Measurements from ENCODE around the gene CD63.

The CD63 gene

GRCh38 chr12:55745361-55746173, 16.8 kb upstream of the CD63 start:
- Histone ChIP-seq H2AFZ (ENCODE audit: low read depth, low read length, severe bottlenecking) (no peak overlapping the region), H3K4me2 (ENCODE audit: low read depth, low read length, poor library complexity, severe bottlenecking) (no peak overlapping the region), H3F3A (ENCODE audit: insufficient read depth) (peaks cover 6% of the 10 kb centered on the region; the same call in 1 of the 2 replicates), H3K9me3 (ENCODE audit: insufficient read depth, low read length) (no peaks in the 10 kb centered on the region), H3K4me3 (ENCODE audit: insufficient read depth, low read length, poor library complexity, severe bottlenecking) (no peak overlapping the region), H3K9me2 (replicated peaks; ENCODE audit: insufficient read depth, low read length) (no peaks in the 10 kb centered on the region), H3K9ac (ENCODE audit: low read length) (no peak overlapping the region), H4K20me1 (ENCODE audit: low read depth, low read length) (no peaks in the 10 kb centered on the region), H3K27me3 (ENCODE audit: low read length) (no peaks in the 10 kb centered on the region), H3K36me3 (ENCODE audit: low read length) (no peaks in the 10 kb centered on the region), H3K27ac (ENCODE audit: low read depth, low read length) (no peak overlapping the region), H3K79me2 (ENCODE audit: insufficient read depth, low read length) (no peaks in the 10 kb centered on the region)
- TF ChIP-seq, protein P1, sequence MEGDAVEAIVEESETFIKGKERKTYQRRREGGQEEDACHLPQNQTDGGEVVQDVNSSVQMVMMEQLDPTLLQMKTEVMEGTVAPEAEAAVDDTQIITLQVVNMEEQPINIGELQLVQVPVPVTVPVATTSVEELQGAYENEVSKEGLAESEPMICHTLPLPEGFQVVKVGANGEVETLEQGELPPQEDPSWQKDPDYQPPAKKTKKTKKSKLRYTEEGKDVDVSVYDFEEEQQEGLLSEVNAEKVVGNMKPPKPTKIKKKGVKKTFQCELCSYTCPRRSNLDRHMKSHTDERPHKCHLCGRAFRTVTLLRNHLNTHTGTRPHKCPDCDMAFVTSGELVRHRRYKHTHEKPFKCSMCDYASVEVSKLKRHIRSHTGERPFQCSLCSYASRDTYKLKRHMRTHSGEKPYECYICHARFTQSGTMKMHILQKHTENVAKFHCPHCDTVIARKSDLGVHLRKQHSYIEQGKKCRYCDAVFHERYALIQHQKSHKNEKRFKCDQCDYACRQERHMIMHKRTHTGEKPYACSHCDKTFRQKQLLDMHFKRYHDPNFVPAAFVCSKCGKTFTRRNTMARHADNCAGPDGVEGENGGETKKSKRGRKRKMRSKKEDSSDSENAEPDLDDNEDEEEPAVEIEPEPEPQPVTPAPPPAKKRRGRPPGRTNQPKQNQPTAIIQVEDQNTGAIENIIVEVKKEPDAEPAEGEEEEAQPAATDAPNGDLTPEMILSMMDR (IDR thresholded peaks at IDR 0.05; ENCODE audit: insufficient read depth, low read length, poor library complexity, severe bottlenecking): no peak
- no peak for TF ChIP-seq EZH2phosphoT487 (conservative IDR thresholded peaks at IDR 0.05; ENCODE audit: low read length)

GRCh38 chr12:55744340-55745030, 15.7 kb upstream of the CD63 start:
- Histone ChIP-seq H3K9me2 (replicated peaks; ENCODE audit: insufficient read depth, low read length) (no peaks in the 10 kb centered on the region), H3K27me3 (ENCODE audit: low read length) (no peaks in the 10 kb centered on the region), H3K4me3 (ENCODE audit: insufficient read depth, low read length, poor library complexity, severe bottlenecking) (peak overlapping the region; percentile 72), H3K9me3 (ENCODE audit: insufficient read depth, low read length) (no peaks in the 10 kb centered on the region), H3K9ac (ENCODE audit: low read length) (peak overlapping the region; percentile 65), H3K79me2 (ENCODE audit: insufficient read depth, low read length) (no peaks in the 10 kb centered on the region), H3K4me2 (ENCODE audit: low read depth, low read length, poor library complexity, severe bottlenecking) (peak overlapping the region; percentile 57), H4K20me1 (ENCODE audit: low read depth, low read length) (no peaks in the 10 kb centered on the region), H3K36me3 (ENCODE audit: low read length) (no peaks in the 10 kb centered on the region), H3K27ac (ENCODE audit: low read depth, low read length) (no peak overlapping the region), H2AFZ (ENCODE audit: low read depth, low read length, severe bottlenecking) (no peak overlapping the region), H3F3A (ENCODE audit: insufficient read depth) (peaks cover 10% of the 10 kb centered on the region)
- no peak for TF ChIP-seq EZH2phosphoT487 (conservative IDR thresholded peaks at IDR 0.05; ENCODE audit: low read length)
- TF ChIP-seq, protein P1 (IDR thresholded peaks at IDR 0.05; ENCODE audit: insufficient read depth, low read length, poor library complexity, severe bottlenecking): no peak

DNA sequence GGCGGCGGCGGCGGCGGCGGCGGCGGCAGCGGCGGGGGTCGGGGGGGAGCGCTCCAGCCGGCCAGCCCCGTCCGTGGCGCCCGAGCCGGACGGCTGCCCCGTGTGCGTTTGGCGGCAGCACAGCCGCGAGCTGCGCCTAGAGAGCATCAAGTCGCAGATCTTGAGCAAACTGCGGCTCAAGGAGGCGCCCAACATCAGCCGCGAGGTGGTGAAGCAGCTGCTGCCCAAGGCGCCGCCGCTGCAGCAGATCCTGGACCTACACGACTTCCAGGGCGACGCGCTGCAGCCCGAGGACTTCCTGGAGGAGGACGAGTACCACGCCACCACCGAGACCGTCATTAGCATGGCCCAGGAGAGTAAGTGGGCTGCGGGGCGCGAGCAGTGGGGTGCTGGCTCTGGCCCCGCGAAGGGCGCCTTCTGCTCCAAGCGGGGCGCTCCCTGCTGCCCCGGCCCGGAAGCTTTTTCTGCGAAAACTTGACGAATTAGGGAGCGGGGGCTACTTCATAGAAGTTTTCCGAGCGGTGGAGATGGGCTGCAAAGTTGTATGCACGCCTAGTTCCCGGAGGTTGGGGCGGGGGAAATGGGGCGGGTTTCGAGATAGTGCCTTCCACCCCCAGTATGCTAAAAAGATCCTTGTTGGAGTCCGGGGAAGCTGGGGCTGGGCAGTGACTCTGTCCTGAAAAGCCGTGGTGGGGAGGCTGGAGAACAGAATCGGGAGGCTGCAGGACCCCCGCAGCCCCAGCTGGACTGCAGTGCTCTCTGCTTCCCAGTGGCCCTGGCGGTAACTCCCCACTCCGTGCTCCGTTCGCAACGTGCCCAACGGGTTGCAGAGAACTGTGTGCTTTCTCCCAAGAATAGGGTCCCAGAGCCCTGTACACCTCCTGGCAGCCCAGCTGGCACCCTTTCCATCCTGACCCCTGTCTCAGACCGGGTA, 14.9 kb upstream of the CD63 start:
- H3K9me3 ChIP-seq (ENCODE audit: insufficient read depth, low read length): no peaks in the 10 kb centered on the region
- peak overlapping the region; percentile 72 for H3K4me3 ChIP-seq (ENCODE audit: insufficient read depth, low read length, poor library complexity, severe bottlenecking)
- H3K27me3 ChIP-seq (ENCODE audit: low read length): no peaks in the 10 kb centered on the region
- no peaks in the 10 kb centered on the region for H3K79me2 ChIP-seq (ENCODE audit: insufficient read depth, low read length)
- peak overlapping the region; percentile 57 for H3K4me2 ChIP-seq (ENCODE audit: low read depth, low read length, poor library complexity, severe bottlenecking)
- H3K36me3 ChIP-seq (ENCODE audit: low read length): no peaks in the 10 kb centered on the region
- H3F3A ChIP-seq (ENCODE audit: insufficient read depth): peaks cover 13% of the 10 kb centered on the region
- H4K20me1 ChIP-seq (ENCODE audit: low read depth, low read length): no peaks in the 10 kb centered on the region
- TF ChIP-seq, protein P1 (IDR thresholded peaks at IDR 0.05; ENCODE audit: insufficient read depth, low read length, poor library complexity, severe bottlenecking): no peak
- no peak for TF ChIP-seq EZH2phosphoT487 (conservative IDR thresholded peaks at IDR 0.05; ENCODE audit: low read length)
- no peaks in the 10 kb centered on the region for H3K9me2 ChIP-seq (replicated peaks; ENCODE audit: insufficient read depth, low read length)
- H3K27ac ChIP-seq (ENCODE audit: low read depth, low read length): no peak overlapping the region
- H3K9ac ChIP-seq (ENCODE audit: low read length): peak overlapping the region; percentile 65
- H2AFZ ChIP-seq (ENCODE audit: low read depth, low read length, severe bottlenecking): peak overlapping the region; percentile 78

All from SU-DHL-6 (cell line).